Measurements from ENCODE around the gene PRPF38B.

PRPF38B gene

GRCh38 chr1:108691942-108692723 is at the start of gene PRPF38B:
PRPF38B (plus strand) TSS chr1:108692310; CDS start chr1:108692592, 282 bp downstream.
- ChIA-PET CTCF (interaction anchor here (0.5 to 3.2 kb wide), 11 partner anchors 10 to 286 kb away, joined by 3 to 15 read pairs (median 4); partner anchors contain the start of gene EEIG2), POLR2A (interaction anchor here (0.6 to 1.6 kb wide), 7 partner anchors 10 to 730 kb away, joined by 3 to 10 read pairs (median 3); partner anchors contain the start of genes CLCC1 and HENMT1)
- peak; percentile 96 for DNase-seq (ENCODE audit: extremely low spot score)
- TF ChIP-seq, protein P1, sequence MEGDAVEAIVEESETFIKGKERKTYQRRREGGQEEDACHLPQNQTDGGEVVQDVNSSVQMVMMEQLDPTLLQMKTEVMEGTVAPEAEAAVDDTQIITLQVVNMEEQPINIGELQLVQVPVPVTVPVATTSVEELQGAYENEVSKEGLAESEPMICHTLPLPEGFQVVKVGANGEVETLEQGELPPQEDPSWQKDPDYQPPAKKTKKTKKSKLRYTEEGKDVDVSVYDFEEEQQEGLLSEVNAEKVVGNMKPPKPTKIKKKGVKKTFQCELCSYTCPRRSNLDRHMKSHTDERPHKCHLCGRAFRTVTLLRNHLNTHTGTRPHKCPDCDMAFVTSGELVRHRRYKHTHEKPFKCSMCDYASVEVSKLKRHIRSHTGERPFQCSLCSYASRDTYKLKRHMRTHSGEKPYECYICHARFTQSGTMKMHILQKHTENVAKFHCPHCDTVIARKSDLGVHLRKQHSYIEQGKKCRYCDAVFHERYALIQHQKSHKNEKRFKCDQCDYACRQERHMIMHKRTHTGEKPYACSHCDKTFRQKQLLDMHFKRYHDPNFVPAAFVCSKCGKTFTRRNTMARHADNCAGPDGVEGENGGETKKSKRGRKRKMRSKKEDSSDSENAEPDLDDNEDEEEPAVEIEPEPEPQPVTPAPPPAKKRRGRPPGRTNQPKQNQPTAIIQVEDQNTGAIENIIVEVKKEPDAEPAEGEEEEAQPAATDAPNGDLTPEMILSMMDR (IDR thresholded peaks at IDR 0.05; ENCODE audit: control extremely low read depth, extremely low read depth, low read depth, missing control alignments): no peak

DNA sequence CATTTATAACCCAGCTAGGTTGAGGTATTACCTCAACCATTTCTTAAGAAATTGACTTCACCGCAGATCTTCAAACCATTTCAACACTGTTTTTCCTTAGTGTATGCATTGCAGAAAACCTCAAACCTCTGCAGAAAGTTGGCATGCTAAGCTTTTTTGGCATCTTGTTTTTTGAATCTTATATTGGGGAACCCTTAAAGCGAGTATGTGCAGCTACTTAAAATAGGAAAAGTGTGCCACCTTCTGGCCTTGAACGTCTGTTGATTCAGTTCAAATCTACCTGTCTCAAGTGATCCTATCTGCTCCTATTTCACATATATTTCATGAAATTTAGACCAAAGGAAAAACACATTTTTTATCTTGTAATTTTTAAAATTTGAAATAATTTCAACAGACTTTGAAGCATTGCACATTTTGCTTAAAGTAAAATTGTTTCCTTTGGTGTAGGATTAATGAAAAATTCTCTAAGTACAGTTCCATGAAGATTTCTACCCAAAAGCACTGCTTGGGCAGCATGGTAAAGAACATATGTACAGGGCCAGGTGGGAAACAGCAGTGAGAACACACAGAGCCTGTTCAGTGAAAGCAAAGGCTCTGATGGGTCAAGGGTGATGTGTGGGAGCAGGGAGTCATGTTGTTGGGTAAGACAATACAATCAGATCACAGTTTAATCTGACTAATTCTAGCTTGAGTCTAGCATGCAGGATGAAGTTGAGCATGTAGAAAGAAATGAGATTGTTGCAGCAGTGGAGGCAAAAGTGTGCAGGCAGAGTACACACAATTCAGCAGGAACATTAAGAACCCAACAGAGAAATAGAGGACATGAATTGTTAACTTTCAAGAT is 48.4 kb upstream of the PRPF38B start:
- CTCF ChIA-PET: interaction anchor here (0.8 to 5.3 kb wide), 23 partner anchors 8 to 861 kb away, joined by 3 to 55 read pairs (median 5); partner anchors contain the start of genes EEIG2 and HENMT1
- DNase-seq (ENCODE audit: extremely low spot score): peak; percentile 55

DNA sequence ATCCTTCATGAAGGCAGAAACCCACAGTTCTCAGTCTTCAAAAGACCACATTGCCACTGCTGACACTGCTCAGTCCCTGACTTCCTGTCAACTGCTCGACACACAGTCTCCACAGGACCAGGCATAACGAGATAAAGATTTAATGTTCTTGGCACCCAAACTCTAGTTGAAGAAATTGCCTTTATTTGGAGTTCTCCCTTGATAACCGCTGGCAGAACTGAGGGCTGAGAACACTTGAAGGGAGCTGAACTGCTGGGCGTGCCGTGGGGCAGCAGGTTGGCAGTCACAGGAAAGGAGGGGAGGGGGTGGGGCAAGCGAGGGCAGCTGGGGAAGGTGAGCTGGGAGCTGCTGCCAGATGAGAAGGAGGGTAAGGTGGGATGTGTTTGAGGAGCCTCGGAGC is 47.1 kb upstream of the PRPF38B start:
- CTCF ChIA-PET: interaction anchor here (0.9 to 5.3 kb wide), 10 partner anchors 12 to 430 kb away, joined by 3 to 55 read pairs (median 6); partner anchors contain the start of gene EEIG2
- POLR2A ChIA-PET: no interaction called here
- TF ChIP-seq, protein P1 (IDR thresholded peaks at IDR 0.05; ENCODE audit: control extremely low read depth, extremely low read depth, low read depth, missing control alignments): no peak
- DNase-seq (ENCODE audit: extremely low spot score): no peak

More for the DNA sequence above, 48.4 kb upstream of the PRPF38B start:
- TF ChIP-seq, protein P1 (IDR thresholded peaks at IDR 0.05; ENCODE audit: control extremely low read depth, extremely low read depth, low read depth, missing control alignments): peak; percentile 57
- POLR2A ChIA-PET: no interaction called here

- ChIA-PET CTCF (interaction anchor here (1.0 to 5.3 kb wide), 3 partner anchors 17 to 135 kb away, joined by 3 to 55 read pairs (median 25); partner anchors contain the start of gene EEIG2), POLR2A (no interaction called here)
- TF ChIP-seq, protein P1 (IDR thresholded peaks at IDR 0.05; ENCODE audit: control extremely low read depth, extremely low read depth, low read depth, missing control alignments): no peak
- no peak for DNase-seq (ENCODE audit: extremely low spot score)
These were observed 46.4 kb upstream of the PRPF38B start for GRCh38 chr1:108645564-108646184.

GRCh38 chr1:108646265-108646647 is 45.9 kb upstream of the PRPF38B start:
- CTCF ChIA-PET: interaction anchor here (0.8 to 5.3 kb wide), 4 partner anchors 29 to 135 kb away, joined by 3 to 55 read pairs (median 14); partner anchors contain the start of gene EEIG2
- DNase-seq (ENCODE audit: extremely low spot score): no peak
- POLR2A ChIA-PET: no interaction called here
- TF ChIP-seq, protein P1 (IDR thresholded peaks at IDR 0.05; ENCODE audit: control extremely low read depth, extremely low read depth, low read depth, missing control alignments): no peak

Data from GM10248 (cell line).